Skeletal muscle tissue (tissue), 1 donor: ENCODE results near the gene CDC25B. TPM values are rescaled to one million over a fixed set of nuclear protein-coding genes. Genes with fewer than 3 reads are reported as not detected.

Source experiments
- total RNA-seq: library from RNA; depleted of rRNA; stranded (reverse); fragments of >200 nt; gene quantifications from one replicate; pipeline ENCODE4 v1.2.3, GENCODE V29; 2014

CDC25B gene
- total RNA-seq, 1 donor from 2014 or later: 28.7 TPM

Other genes starting within 250 kb of the CDC25B start
- not detected for gene GFRA4, start 132.9 kb upstream of the CDC25B start, total RNA-seq
- 30.8 TPM for gene ADAM33, start 114.3 kb upstream of the CDC25B start, total RNA-seq
- gene SIGLEC1, start 83.7 kb upstream of the CDC25B start, total RNA-seq: 2.1 TPM
- 14.6 TPM for gene HSPA12B, start 63.6 kb upstream of the CDC25B start, total RNA-seq
- 9.4 TPM for gene ADISSP, start 28.6 kb upstream of the CDC25B start, total RNA-seq
- gene SPEF1, start 14.9 kb upstream of the CDC25B start, total RNA-seq: not detected
- gene CENPB, start 9.6 kb upstream of the CDC25B start, total RNA-seq: 46.4 TPM
- 8.9 TPM for gene AP5S1, start 24.2 kb downstream of the CDC25B start, total RNA-seq
- 14.6 TPM for gene MAVS, start 50.5 kb downstream of the CDC25B start, total RNA-seq
- gene PANK2, start 93.1 kb downstream of the CDC25B start, total RNA-seq: 39.7 TPM
- gene RNF24, start 219.2 kb downstream of the CDC25B start, total RNA-seq: 8.9 TPM